B cell (primary cell): ENCODE data around the gene EEF1AKMT2. TPM values are rescaled to one million over a fixed set of nuclear protein-coding genes. Genes with fewer than 3 reads are reported as not detected.

Experiments
- ATAC-seq: fragments of 200-7000 bp; cut with Tn5 transposase; one replicate; pipeline ENCODE4 v1.10.0; 2021; ENCODE audit warnings: low read depth, mild to moderate bottlenecking, moderate number of reproducible peaks, moderate library complexity
- CTCF ChIA-PET: fragments of 350-600 bp; sonication (Branson Sonifier 250); formaldehyde crosslinking; loops from one replicate; lab custom pipeline; 2021; ENCODE audit warnings: antibody characterized with exemption, inconsistent platforms; lab: Charles Lee
- POLR2A ChIA-PET: fragments of 350-600 bp; sonication (Branson Sonifier 250); formaldehyde crosslinking; loops from one replicate; lab custom pipeline; 2021; ENCODE audit warnings: antibody characterized with exemption; lab: Charles Lee
- DNase-seq: peaks from one replicate; pipeline ENCODE4 v3.0.0; 2013
- H2AFZ ChIP-seq: 2 replicates; pipeline ENCODE4 v1.6.1; 2012; ENCODE audit warnings: mild to moderate bottlenecking, low read depth, low read length; ENCODE audit not compliant: insufficient read depth, poor library complexity, severe bottlenecking
- H3K27ac ChIP-seq, 2 donors: 1 replicate in 1 of 2; 2 replicates in 1 of 2; pipeline ENCODE4 v1.5.1; 2012 to 2013; ENCODE audit warnings: low read length in 2 of 2, mild to moderate bottlenecking in 2 of 2, moderate library complexity in 1 of 2
- H3K27me3 ChIP-seq, 4 experiments: fragments of 200-600 bp in 1 of 4; sonication (generic) in 1 of 4; replicated peaks in 1 of 4; 1 replicate in 2 of 4; 2 replicates in 2 of 4; pipeline versions ENCODE4 v1.6.1 to v1.7.0; 2013 to 2016; ENCODE audit warnings: low read length in 3 of 4, mild to moderate bottlenecking in 2 of 4, mixed read lengths in 1 of 4, moderate library complexity in 1 of 4; ENCODE audit not compliant: insufficient read depth in 4 of 4, control insufficient read depth in 3 of 4; ENCODE audit errors: control extremely low read depth in 1 of 4
- H3K36me3 ChIP-seq, 2 experiments: replicated peaks in 1 of 2; 1 replicate in 1 of 2; 2 replicates in 1 of 2; pipeline versions ENCODE4 v1.6.1 to v1.7.1; 2013; ENCODE audit warnings: low read length in 1 of 2; ENCODE audit not compliant: insufficient read depth in 2 of 2, control insufficient read depth in 1 of 2; ENCODE audit errors: control extremely low read depth in 1 of 2, extremely low read depth in 1 of 2
- H3K4me1 ChIP-seq, 2 donors: fragments of 200-600 bp in 1 of 2; sonication (generic) in 1 of 2; 1 replicate in 1 of 2; 2 replicates in 1 of 2; pipeline versions ENCODE4 v1.5.1 to v1.6.1; 2013 to 2017; ENCODE audit warnings: low read length in 2 of 2; ENCODE audit not compliant: control insufficient read depth in 2 of 2, insufficient read depth in 2 of 2
- H3K4me2 ChIP-seq: replicated peaks from 2 replicates; pipeline ENCODE3; 2012; ENCODE audit warnings: mild to moderate bottlenecking, low read depth, low read length; ENCODE audit not compliant: poor library complexity, severe bottlenecking
- H3K4me3 ChIP-seq, 5 experiments: fragments of 200-600 bp in 1 of 5; sonication (generic) in 1 of 5; 1 replicate in 3 of 5; 2 replicates in 2 of 5; pipeline versions ENCODE4 v1.5.1 to v1.7.0; 2011 to 2016; ENCODE audit warnings: low read length in 4 of 5, mild to moderate bottlenecking in 4 of 5, low read depth in 2 of 5, control low read depth in 1 of 5, moderate library complexity in 1 of 5; ENCODE audit not compliant: insufficient read depth in 1 of 5; ENCODE audit errors: control extremely low read depth in 1 of 5, extremely low read depth in 1 of 5
- H3K79me2 ChIP-seq: fragments of 200-600 bp; sonication (generic); one replicate; pipeline ENCODE4 v1.6.0; 2016; ENCODE audit warnings: low read length; ENCODE audit not compliant: control insufficient read depth, insufficient read depth
- H3K9ac ChIP-seq: fragments of 200-600 bp; sonication (generic); 2 replicates; pipeline ENCODE4 v1.6.1; 2017; ENCODE audit warnings: mild to moderate bottlenecking, low read length, moderate library complexity
- H3K9me3 ChIP-seq, 3 donors: one replicate each; pipeline versions ENCODE4 v1.6.1 to v1.7.1; 2013; ENCODE audit warnings: low read length in 2 of 3; ENCODE audit not compliant: control insufficient read depth in 2 of 3, insufficient read depth in 1 of 3; ENCODE audit errors: control extremely low read depth in 1 of 3
- H4K20me1 ChIP-seq: 2 replicates; pipeline ENCODE4 v1.6.0; 2012; ENCODE audit warnings: mild to moderate bottlenecking, low read length; ENCODE audit not compliant: insufficient read depth, control insufficient read depth, poor library complexity, severe bottlenecking
- H3K27ac Mint-ChIP-seq: one replicate; pipeline ENCODE4 v1.8.0; 2021; ENCODE audit warnings: mixed read lengths
- H3K27me3 Mint-ChIP-seq: one replicate; pipeline ENCODE4 v1.8.0; 2021; ENCODE audit warnings: mixed read lengths
- H3K4me1 Mint-ChIP-seq: one replicate; pipeline ENCODE4 v1.8.0; 2021; ENCODE audit warnings: mixed read lengths
- H3K4me3 Mint-ChIP-seq: one replicate; pipeline ENCODE4 v1.8.0; 2021; ENCODE audit warnings: mixed read lengths
- H3K9me3 Mint-ChIP-seq: one replicate; pipeline ENCODE4 v1.8.0; 2022; ENCODE audit warnings: mixed read lengths; ENCODE audit not compliant: insufficient read depth
- EZH2 ChIP-seq: IDR thresholded peaks from 2 replicates; pipeline ENCODE4 v1.6.1; 2012; ENCODE audit warnings: borderline replicate concordance, low read depth, mild to moderate bottlenecking, moderate library complexity, low read length; ENCODE audit not compliant: insufficient read depth, poor library complexity, severe bottlenecking
- WGBS: methylation state at CpG from one replicate; pipeline ENCODE4 v1.1.5; 2013; ENCODE audit warnings: missing lambda C conversion rate; ENCODE audit not compliant: insufficient coverage; 5-methylcytosine and 5-hydroxymethylcytosine counted together
- intact Hi-C: fragments of 100-400 bp; cut with micrococcal nuclease; formaldehyde crosslinking; loops from one replicate; pipeline ENCODE4 v1.10.0; 2022
- polyA plus RNA-seq: library from polyadenylated mRNA; depleted of rRNA; stranded (reverse); fragments of >200 nt; gene quantifications from 2 replicates; pipeline ENCODE4 v1.2.3, GENCODE V29; 2012
- total RNA-seq, 2 donors: library from RNA; stranded (reverse); fragments of 120-200 nt in 1 of 2; gene quantifications; 1 replicate in 1 of 2; 2 replicates in 1 of 2; pipeline versions ENCODE4 v1.2.3 to v1.2.4, GENCODE V29; 2013 to 2022
- TF ChIP-seq, protein P1 (sequence below): fragments of 200-600 bp; IDR thresholded peaks from one replicate; pipeline ENCODE4 v1.8.0; 2022; ENCODE audit warnings: antibody characterized with exemption, mild to moderate bottlenecking

The EEF1AKMT2 gene
- total and polyA plus RNA-seq, 2 donors (not counting 1 experiment from before 2014, with no cell fraction given), result 8.8 to 15.0 TPM

GRCh38 chr10:124722798-124723783 lies 68.6 kb downstream of the EEF1AKMT2 start:
- Histone ChIP-seq H2AFZ (no peak overlapping the region), H3K4me2 (peak overlapping the region; percentile 65)

More at GRCh38 chr10:124722798-124723783, 68.6 kb downstream of the EEF1AKMT2 start:
- H3K9ac ChIP-seq, result peak overlapping the region; percentile 28
- peaks cover 6 to 26% of the 10 kb centered on the region in 2 experiments for H3K36me3 ChIP-seq
- H3K4me3 Mint-ChIP-seq, result peak overlapping the region; percentile 83
- TF ChIP-seq EZH2, result no peak
- TF ChIP-seq, protein P1, sequence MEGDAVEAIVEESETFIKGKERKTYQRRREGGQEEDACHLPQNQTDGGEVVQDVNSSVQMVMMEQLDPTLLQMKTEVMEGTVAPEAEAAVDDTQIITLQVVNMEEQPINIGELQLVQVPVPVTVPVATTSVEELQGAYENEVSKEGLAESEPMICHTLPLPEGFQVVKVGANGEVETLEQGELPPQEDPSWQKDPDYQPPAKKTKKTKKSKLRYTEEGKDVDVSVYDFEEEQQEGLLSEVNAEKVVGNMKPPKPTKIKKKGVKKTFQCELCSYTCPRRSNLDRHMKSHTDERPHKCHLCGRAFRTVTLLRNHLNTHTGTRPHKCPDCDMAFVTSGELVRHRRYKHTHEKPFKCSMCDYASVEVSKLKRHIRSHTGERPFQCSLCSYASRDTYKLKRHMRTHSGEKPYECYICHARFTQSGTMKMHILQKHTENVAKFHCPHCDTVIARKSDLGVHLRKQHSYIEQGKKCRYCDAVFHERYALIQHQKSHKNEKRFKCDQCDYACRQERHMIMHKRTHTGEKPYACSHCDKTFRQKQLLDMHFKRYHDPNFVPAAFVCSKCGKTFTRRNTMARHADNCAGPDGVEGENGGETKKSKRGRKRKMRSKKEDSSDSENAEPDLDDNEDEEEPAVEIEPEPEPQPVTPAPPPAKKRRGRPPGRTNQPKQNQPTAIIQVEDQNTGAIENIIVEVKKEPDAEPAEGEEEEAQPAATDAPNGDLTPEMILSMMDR, result no peak
- DNase-seq (peak; percentile 62), ATAC-seq (peak; percentile 34)
- H3K27ac Mint-ChIP-seq, result peak overlapping the region; percentile 99
- ChIA-PET CTCF (interaction anchor here (0.6 to 19.2 kb wide), 15 partner anchors 8 to 193 kb away, joined by 3 to 353 read pairs (median 4); no protein-coding TSS in a partner anchor), POLR2A (interaction anchor here (0.6 to 3.4 kb wide), 10 partner anchors 9 to 189 kb away, joined by 3 to 15 read pairs (median 4); no protein-coding TSS in a partner anchor)
- intact Hi-C loops, result loop anchor here (5.0 kb wide), 1 partner anchor 36 kb away; no protein-coding TSS in a partner anchor
- H4K20me1 ChIP-seq, result peaks cover 47% of the 10 kb centered on the region
- no peaks in the 10 kb centered on the region for H3K27me3 ChIP-seq
- H3K4me3 ChIP-seq, result peak overlapping the region in 1 of 5 experiments; percentile 8
- H3K4me1 ChIP-seq, result peaks cover 97% of the 10 kb centered on the region in 2 donors
- H3K4me1 Mint-ChIP-seq, result peaks cover 92% of the 10 kb centered on the region
- H3K9me3 Mint-ChIP-seq, result no peaks in the 10 kb centered on the region
- H3K79me2 ChIP-seq, result peaks cover 97% of the 10 kb centered on the region
- no peaks in the 10 kb centered on the region for H3K27me3 Mint-ChIP-seq
- H3K27ac ChIP-seq, result peak overlapping the region; percentile 92 to 98
- H3K9me3 ChIP-seq, result no peaks in the 10 kb centered on the region
- WGBS, result 41% methylated on average over 3 of the region's 8 CpGs
